Measurements from ENCODE around the gene TYW5.
A peak's percentile ranks its signal among the peaks of the same experiment; 100 is the strongest.

The TYW5 gene

DNA sequence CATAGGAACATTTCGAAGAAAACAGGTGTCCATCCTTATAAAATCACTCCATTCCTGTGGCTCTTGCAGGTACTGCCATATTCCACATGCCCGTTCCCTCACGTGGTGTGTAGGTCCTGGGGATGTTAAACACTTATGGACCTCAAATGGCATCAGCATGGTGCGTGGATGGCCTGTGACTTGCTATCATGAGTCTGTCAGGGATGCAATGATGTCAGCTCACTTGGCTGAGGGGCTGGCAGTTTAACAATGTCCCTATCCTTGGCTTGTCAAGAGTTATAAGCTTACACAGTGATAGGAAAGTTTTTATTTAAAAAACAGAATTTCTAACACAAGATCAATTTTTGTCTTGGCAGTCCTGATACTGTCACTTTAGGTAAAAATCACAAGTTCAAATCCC, 28.9 kb upstream of the TYW5 start:
- no peak overlapping the region for H3K4me3 Mint-ChIP-seq
- H3K27me3 Mint-ChIP-seq (ENCODE audit: low read depth): peaks cover 2% of the 10 kb centered on the region
- peaks cover 7% of the 10 kb centered on the region for H3K4me1 Mint-ChIP-seq (ENCODE audit: low read depth)
- no peaks in the 10 kb centered on the region for H3K36me3 Mint-ChIP-seq (ENCODE audit: low read depth)
- no peak for DNase-seq (ENCODE audit: low spot score)
- H3K9me3 Mint-ChIP-seq: no peaks in the 10 kb centered on the region
- no peak overlapping the region for H3K27ac Mint-ChIP-seq

DNA sequence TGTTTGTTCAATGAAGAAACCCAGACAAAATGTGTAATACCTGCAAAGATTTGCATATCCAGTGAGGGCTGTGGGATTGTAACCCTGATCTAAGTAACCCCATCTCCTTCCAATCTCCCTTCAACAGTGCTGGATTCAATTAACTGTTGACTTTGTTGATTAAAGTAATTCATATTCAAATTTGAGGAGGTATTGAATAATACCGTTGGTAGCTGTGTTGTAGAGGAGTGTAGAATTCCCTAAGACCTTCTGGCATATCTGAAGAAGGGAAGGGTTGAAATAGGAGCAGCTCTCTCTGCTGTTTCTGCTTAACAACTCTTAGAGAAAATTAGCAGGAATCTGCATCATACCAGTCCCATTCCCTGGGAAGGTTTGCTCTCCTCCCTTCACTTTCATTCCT, 28.2 kb upstream of the TYW5 start:
- Mint-ChIP-seq H3K36me3 (ENCODE audit: low read depth) (no peaks in the 10 kb centered on the region), H3K4me3 (no peak overlapping the region), H3K27ac (no peak overlapping the region), H3K9me3 (no peaks in the 10 kb centered on the region), H3K27me3 (ENCODE audit: low read depth) (peaks cover 2% of the 10 kb centered on the region), H3K4me1 (ENCODE audit: low read depth) (peaks cover 13% of the 10 kb centered on the region)
- DNase-seq (ENCODE audit: low spot score): no peak

DNA sequence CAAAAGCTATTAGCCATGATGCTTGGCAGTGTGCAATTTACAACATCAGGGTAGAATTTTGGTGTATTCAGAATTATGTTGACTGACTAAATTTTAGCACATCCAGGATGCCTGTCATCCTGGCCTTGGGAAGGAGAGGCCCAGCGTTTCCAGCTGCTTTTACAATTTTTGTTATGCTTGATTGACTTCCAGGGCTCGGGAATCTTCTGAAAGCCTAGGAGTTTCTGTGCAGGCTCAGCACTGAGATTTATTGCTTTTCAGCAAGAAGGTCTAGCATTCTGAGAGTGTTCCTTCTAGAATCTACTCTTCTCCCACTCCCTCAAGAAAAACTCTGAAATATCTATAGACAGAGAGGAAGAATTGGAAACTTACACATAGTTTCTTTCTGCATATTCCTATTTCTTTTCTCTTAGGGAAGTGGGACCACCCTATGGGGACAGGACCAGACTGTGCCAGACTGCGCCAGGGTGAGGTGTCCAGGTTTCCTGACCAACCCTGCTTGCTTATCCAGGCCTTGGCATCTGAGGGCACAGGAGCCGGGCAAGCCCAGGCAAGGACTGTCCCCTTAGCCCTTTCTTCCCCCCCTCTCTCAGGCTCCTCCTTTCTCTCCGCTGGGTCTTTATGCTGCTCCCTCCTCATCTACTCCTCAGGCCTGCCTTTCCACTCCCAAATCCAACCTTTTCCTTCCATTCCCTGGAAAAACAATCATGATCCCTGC, 27.0 kb upstream of the TYW5 start:
- Mint-ChIP-seq H3K36me3 (ENCODE audit: low read depth) (no peaks in the 10 kb centered on the region), H3K4me3 (no peak overlapping the region), H3K27ac (no peak overlapping the region), H3K27me3 (ENCODE audit: low read depth) (peaks cover 2% of the 10 kb centered on the region), H3K4me1 (ENCODE audit: low read depth) (peaks cover 23% of the 10 kb centered on the region), H3K9me3 (no peaks in the 10 kb centered on the region)
- no peak for DNase-seq (ENCODE audit: low spot score)

DNA sequence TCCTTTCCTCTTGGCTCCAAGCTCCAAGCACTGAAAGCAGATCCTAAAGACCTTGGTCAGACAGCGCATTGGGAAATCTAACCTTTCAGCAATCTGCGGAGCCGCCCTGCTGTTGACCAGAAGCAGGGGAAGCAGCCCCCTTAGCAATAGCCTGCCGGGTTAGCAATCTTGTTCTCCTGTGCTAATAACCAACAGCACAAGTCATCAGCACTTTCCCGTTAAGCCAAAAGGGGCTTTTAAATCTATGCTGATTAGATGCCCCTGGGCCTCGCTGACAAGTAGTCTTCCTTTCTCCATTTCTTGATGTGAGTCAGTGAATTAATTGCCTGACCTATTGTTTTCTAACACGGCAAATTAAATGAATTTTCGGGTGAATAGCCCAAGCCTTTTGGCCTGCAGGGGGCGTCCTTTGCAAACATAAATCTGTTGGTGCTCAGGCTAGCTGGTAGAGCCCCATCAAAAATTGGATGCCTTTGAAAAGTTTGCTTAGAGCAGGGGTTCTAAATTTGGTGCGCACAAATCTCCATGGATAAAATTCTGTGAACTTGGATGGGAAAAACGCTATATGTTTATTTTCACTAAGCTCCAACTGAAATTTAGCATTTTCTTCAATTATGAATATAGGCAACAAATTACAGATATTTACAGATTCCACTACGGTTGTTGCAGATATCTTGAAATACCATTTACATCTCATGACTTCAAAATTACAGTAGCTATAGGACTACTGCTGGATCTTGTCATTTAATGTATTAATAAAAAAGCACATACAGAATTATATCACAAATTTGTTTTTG, 24.7 kb upstream of the TYW5 start:
- Mint-ChIP-seq H3K27ac (peak overlapping the region; percentile 38), H3K9me3 (no peaks in the 10 kb centered on the region), H3K36me3 (ENCODE audit: low read depth) (no peaks in the 10 kb centered on the region), H3K4me1 (ENCODE audit: low read depth) (peaks cover 19% of the 10 kb centered on the region), H3K27me3 (ENCODE audit: low read depth) (peaks cover 2% of the 10 kb centered on the region), H3K4me3 (peak overlapping the region; percentile 8)
- peak; percentile 67 for DNase-seq (ENCODE audit: low spot score)

DNA sequence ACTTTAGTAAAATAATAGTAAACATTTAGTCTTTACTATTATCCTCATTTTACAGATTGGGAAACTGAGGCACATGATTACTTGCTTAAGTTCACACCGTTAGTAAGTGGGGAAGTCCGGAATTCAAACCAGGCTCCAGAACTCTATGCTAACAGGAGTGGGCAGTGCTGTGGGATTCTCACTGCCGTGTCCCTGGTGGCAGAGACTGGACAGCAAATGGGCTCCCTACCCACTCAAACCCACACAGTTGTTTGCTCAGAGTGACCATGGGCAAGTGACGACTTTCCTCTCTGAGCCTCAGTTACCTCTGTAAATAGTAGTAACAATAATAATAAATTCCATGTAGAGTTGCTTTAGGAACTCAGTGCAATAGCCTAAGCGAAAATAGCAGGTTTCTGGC, 24.1 kb upstream of the TYW5 start:
- DNase-seq (ENCODE audit: low spot score): no peak
- no peaks in the 10 kb centered on the region for H3K9me3 Mint-ChIP-seq
- H3K4me3 Mint-ChIP-seq: no peak overlapping the region
- no peak overlapping the region for H3K27ac Mint-ChIP-seq
- no peaks in the 10 kb centered on the region for H3K36me3 Mint-ChIP-seq (ENCODE audit: low read depth)
- H3K27me3 Mint-ChIP-seq (ENCODE audit: low read depth): peaks cover 2% of the 10 kb centered on the region
- H3K4me1 Mint-ChIP-seq (ENCODE audit: low read depth): peaks cover 19% of the 10 kb centered on the region

DNA sequence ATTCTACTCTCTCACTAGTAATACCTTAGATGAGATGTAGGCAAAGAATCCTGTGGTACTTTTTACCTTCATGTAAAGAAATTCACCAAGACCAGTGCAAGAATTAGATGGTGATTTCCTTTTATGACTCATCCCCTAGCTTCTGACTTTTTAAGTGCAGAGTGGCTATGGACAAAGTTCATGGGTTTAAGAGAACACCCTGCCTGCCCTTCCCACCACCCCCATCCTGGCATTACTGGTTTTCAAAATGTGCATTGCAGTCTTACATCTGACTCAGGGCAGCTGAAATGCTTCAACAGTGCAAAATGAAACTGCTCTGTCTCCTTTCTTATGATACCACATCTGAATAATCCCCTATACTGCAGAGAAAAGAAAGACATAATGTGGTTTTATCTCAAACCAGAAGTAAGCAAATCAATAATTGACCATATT, 22.7 kb upstream of the TYW5 start:
- peak; percentile 72 for DNase-seq (ENCODE audit: low spot score)
- Mint-ChIP-seq H3K27me3 (ENCODE audit: low read depth) (peaks cover 2% of the 10 kb centered on the region), H3K36me3 (ENCODE audit: low read depth) (no peaks in the 10 kb centered on the region), H3K27ac (no peak overlapping the region), H3K4me1 (ENCODE audit: low read depth) (peaks cover 20% of the 10 kb centered on the region), H3K4me3 (no peak overlapping the region), H3K9me3 (no peaks in the 10 kb centered on the region)

DNA sequence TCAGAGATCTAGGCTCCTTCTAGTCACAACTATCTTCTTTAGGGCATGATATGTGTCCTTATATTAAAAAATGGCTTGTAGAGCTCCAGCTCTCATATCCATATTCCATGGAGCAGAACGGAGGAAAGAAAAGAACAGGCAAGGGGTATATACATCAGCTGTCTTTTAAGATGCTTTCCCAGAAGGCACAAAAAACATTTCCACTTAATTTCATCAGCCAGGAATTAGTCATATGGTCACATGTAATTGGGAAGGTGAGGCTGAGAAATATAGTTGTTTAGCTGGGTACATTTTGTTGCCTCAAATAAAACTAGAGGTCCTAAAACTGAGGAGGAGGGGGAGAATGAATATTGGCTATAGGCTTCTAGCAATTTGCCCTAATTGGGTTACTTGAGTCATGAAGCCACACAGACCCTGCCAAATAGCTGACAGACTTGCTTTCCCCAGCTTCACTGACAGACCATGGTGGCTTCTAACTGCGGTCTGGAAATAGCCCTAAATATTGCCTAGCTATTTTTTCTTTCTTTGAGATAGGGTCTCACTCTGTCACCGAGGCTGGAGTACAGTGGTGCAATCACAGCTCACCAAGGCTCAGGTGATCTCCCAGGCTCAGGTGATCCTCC, 20.1 kb upstream of the TYW5 start:
- H3K27me3 Mint-ChIP-seq (ENCODE audit: low read depth): no peaks in the 10 kb centered on the region
- H3K9me3 Mint-ChIP-seq: no peaks in the 10 kb centered on the region
- H3K36me3 Mint-ChIP-seq (ENCODE audit: low read depth): no peaks in the 10 kb centered on the region
- peaks cover 20% of the 10 kb centered on the region for H3K4me1 Mint-ChIP-seq (ENCODE audit: low read depth)
- DNase-seq (ENCODE audit: low spot score): no peak
- H3K27ac Mint-ChIP-seq: no peak overlapping the region
- H3K4me3 Mint-ChIP-seq: no peak overlapping the region

DNA sequence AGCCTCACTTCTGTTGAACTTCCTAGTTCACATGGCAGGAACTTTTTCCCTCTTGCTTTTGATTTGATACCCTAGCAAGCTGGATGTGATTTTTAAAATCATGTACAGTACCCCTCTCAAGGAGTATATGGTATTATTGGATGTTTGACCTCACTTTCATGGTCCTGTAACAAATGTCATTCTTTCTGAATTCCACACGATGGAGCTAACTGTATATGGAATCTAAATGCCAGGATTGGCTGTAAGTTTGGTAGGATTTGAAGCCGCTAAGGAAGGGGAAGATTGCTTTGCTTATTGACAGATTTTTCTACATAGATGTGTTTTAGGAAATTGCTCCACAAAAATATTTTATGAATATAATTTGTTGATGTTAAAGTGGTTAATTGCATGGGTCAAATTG, 18.4 kb upstream of the TYW5 start:
- Mint-ChIP-seq H3K4me1 (ENCODE audit: low read depth) (peaks cover 14% of the 10 kb centered on the region), H3K27ac (no peak overlapping the region)
- no peak for DNase-seq (ENCODE audit: low spot score)

DNA sequence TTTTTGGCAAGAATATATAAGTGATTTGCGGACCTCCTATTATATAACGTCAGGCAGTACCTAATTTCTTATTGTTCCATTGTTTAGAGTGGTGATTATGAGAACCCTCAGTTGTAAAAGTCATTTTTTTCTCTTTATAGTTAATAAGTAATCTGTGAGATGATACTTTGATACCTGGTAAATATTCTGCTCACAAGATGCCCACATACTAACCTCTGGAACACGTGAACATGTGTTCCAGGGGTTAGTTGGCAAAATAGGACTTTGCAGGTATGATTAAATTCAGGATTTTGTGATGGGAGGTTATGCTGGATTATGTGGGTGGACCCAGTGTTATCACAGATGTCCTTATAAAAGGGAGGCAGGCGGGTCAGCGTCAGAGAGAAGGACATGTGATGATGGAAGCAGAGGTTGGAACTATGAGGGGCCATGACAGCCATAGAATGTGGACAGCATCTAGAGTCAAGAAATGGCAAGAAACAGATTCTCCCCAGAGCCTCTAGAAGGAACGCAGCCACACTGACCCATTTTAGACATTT, 16.9 kb upstream of the TYW5 start:
- Mint-ChIP-seq H3K9me3 (no peaks in the 10 kb centered on the region), H3K36me3 (ENCODE audit: low read depth) (peaks cover 5% of the 10 kb centered on the region), H3K4me3 (no peak overlapping the region), H3K4me1 (ENCODE audit: low read depth) (peaks cover 1% of the 10 kb centered on the region), H3K27me3 (ENCODE audit: low read depth) (no peaks in the 10 kb centered on the region), H3K27ac (no peak overlapping the region)
- no peak for DNase-seq (ENCODE audit: low spot score)

More for the DNA sequence above, 18.4 kb upstream of the TYW5 start:
- Mint-ChIP-seq H3K27me3 (ENCODE audit: low read depth) (no peaks in the 10 kb centered on the region), H3K4me3 (no peak overlapping the region), H3K36me3 (ENCODE audit: low read depth) (no peaks in the 10 kb centered on the region), H3K9me3 (no peaks in the 10 kb centered on the region)

DNA sequence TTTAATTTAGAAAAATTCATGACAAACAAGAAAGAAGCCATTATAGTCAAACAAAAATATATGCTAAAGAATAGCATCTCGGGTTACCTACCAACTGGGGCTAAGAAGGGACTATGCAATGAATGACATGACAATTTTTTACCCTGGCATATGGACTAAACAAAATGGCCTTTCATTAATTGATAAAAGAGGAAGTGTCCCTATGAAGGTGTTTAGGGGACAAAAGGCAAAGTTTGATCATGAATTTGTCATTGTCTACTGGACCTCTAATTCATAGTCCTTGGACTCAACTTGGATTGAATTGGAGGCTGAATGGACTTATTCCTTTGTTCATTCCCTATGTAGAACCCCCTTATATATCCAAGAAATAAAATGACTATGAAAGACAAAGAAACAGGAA, 12.8 kb upstream of the TYW5 start:
- no peak for DNase-seq (ENCODE audit: low spot score)
- H3K36me3 Mint-ChIP-seq (ENCODE audit: low read depth): peaks cover 24% of the 10 kb centered on the region
- H3K4me3 Mint-ChIP-seq: no peak overlapping the region
- no peaks in the 10 kb centered on the region for H3K9me3 Mint-ChIP-seq
- no peak overlapping the region for H3K27ac Mint-ChIP-seq
- H3K27me3 Mint-ChIP-seq (ENCODE audit: low read depth): no peaks in the 10 kb centered on the region
- no peaks in the 10 kb centered on the region for H3K4me1 Mint-ChIP-seq (ENCODE audit: low read depth)

DNA sequence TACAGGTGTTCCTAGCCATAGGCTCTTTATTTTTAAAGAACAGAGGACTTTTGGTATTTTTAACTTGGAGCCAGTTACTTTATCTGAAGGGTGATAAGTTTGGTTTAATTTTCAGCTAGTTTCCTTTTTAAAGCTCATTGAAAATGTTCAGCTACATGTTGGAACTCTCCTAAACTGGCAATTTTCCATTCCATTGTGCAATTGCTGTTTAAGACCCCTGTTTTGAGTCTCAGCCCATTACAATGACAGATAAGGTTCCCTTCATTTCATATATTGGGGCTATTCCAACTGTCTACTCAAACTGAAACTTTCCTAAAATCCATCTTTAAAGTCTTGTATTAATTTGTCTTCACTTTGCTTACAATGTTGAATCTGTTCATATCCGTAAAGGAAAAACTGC, 11.7 kb upstream of the TYW5 start:
- DNase-seq (ENCODE audit: low spot score): no peak
- Mint-ChIP-seq H3K4me1 (ENCODE audit: low read depth) (peaks cover 4% of the 10 kb centered on the region), H3K27me3 (ENCODE audit: low read depth) (no peaks in the 10 kb centered on the region), H3K4me3 (no peak overlapping the region), H3K36me3 (ENCODE audit: low read depth) (peaks cover 30% of the 10 kb centered on the region), H3K9me3 (no peaks in the 10 kb centered on the region), H3K27ac (no peak overlapping the region)

DNA sequence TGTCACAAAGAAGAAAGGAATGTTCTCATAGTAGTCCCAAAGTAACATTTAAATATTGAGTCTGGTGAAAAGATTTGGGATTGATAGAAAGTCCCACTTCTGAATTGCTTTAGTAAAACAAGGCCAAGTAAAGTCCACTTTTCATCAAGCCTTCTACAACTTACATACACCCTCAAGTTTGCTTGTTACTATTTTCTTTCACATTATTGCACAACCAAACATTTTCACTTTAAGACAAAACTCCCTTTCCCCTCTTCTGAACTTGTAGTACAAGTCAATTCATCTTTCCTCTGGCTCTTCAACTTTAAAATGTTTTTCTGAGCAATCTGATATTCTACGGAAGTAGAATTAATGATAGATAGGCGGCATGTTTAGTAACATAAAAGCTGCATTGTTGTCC, 11.1 kb upstream of the TYW5 start:
- Mint-ChIP-seq H3K4me1 (ENCODE audit: low read depth) (peaks cover 7% of the 10 kb centered on the region), H3K4me3 (no peak overlapping the region), H3K36me3 (ENCODE audit: low read depth) (peaks cover 35% of the 10 kb centered on the region), H3K9me3 (no peaks in the 10 kb centered on the region), H3K27ac (no peak overlapping the region), H3K27me3 (ENCODE audit: low read depth) (no peaks in the 10 kb centered on the region)
- no peak for DNase-seq (ENCODE audit: low spot score)

DNA sequence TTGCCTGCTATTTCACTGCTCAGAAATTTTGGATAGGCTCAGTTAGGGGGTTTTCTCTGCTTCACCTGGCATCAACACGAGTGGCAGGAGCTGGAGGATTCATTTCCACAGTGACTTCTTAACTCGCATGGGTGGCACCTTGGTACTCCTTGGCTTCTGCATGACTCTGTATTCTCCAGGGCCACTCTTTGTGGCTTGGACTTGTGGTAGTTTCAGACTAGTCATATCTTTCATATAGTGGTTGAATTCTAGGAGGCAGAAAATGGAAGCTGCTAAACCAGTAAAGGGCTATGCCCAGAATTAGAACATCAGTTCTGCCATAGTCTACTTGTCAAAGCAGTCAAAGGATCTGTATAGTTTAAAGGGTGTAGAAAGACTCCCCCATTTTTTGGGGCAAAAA, 6.9 kb upstream of the TYW5 start:
- peaks cover 51% of the 10 kb centered on the region for H3K36me3 Mint-ChIP-seq (ENCODE audit: low read depth)
- no peaks in the 10 kb centered on the region for H3K27me3 Mint-ChIP-seq (ENCODE audit: low read depth)
- H3K4me1 Mint-ChIP-seq (ENCODE audit: low read depth): peaks cover 19% of the 10 kb centered on the region
- no peaks in the 10 kb centered on the region for H3K9me3 Mint-ChIP-seq
- H3K27ac Mint-ChIP-seq: no peak overlapping the region
- no peak overlapping the region for H3K4me3 Mint-ChIP-seq
- no peak for DNase-seq (ENCODE audit: low spot score)

DNA sequence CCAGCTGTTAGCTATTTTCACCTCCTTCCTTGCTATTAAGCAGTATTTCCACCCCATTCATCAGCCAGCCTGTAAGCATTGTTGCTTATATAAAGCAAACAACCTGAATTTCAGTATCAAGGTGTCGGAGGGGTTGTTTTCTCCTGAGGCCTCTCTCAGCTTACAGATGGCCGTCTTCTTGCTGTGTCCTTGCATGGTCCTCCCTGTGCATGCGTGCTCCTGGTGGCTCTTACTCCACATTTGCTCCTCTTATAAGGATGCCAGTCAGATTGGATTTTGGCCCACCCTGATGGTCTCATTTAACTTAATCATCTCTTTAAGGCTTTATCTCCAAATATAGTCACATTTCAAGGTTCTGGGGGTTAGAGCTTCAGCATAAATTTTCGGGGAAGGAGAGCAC, 2.7 kb upstream of the TYW5 start:
- no peaks in the 10 kb centered on the region for H3K27me3 Mint-ChIP-seq (ENCODE audit: low read depth)
- no peak overlapping the region for H3K27ac Mint-ChIP-seq
- peaks cover 41% of the 10 kb centered on the region for H3K36me3 Mint-ChIP-seq (ENCODE audit: low read depth)
- no peaks in the 10 kb centered on the region for H3K9me3 Mint-ChIP-seq
- peak overlapping the region; percentile 46 for H3K4me3 Mint-ChIP-seq
- no peak for DNase-seq (ENCODE audit: low spot score)
- peaks cover 35% of the 10 kb centered on the region for H3K4me1 Mint-ChIP-seq (ENCODE audit: low read depth)

Data from T-helper 2 cell treated with Interferon-gamma antibody and Interleukin-4, amounts not matched to agents 5 μg/mL and 100 μg/mL, for 36 hours (primary cell).